ENCODE results near the gene LMTK2.
"Not testable (repeated sequence)": the region's sequence is repeated elsewhere in the genome, so short reads cannot be mapped to it uniquely, and the experiment has no call there.

Gene LMTK2

GRCh38 chr7:98215561-98216495, 109.2 kb downstream of the LMTK2 start:
- no peak overlapping the region for H3K9ac ChIP-seq (ENCODE audit: insufficient read length, low read depth)
- H3K4me3 ChIP-seq (ENCODE audit: insufficient read length, low read depth), result no peak overlapping the region
- DNase-seq (ENCODE audit: low read depth, low spot score), result no peak
- H3K4me1 ChIP-seq (ENCODE audit: insufficient read depth, insufficient read length), result peaks cover 3% of the 10 kb centered on the region
- H3K9me3 ChIP-seq (ENCODE audit: insufficient read depth, low read length), result no peaks in the 10 kb centered on the region
- TF ChIP-seq SUZ12 (IDR thresholded peaks at IDR 0.05; ENCODE audit: extremely low read depth, insufficient read depth, insufficient read length), result no peak
- no peaks in the 10 kb centered on the region for H3K27me3 ChIP-seq (ENCODE audit: insufficient read depth, insufficient read length)
- no peaks in the 10 kb centered on the region for H3K36me3 ChIP-seq (ENCODE audit: insufficient read depth, insufficient read length, low read length)

GRCh38 chr7:98216941-98217622, 110.4 kb downstream of the LMTK2 start:
- H3K4me3 ChIP-seq (ENCODE audit: insufficient read length, low read depth), result no peak overlapping the region
- H3K36me3 ChIP-seq (ENCODE audit: insufficient read depth, insufficient read length, low read length), result no peaks in the 10 kb centered on the region
- H3K9me3 ChIP-seq (ENCODE audit: insufficient read depth, low read length), result no peaks in the 10 kb centered on the region
- no peak overlapping the region for H3K9ac ChIP-seq (ENCODE audit: insufficient read length, low read depth)
- no peak for DNase-seq (ENCODE audit: low read depth, low spot score)
- no peaks in the 10 kb centered on the region for H3K27me3 ChIP-seq (ENCODE audit: insufficient read depth, insufficient read length)
- no peak for TF ChIP-seq SUZ12 (IDR thresholded peaks at IDR 0.05; ENCODE audit: extremely low read depth, insufficient read depth, insufficient read length)
- TF ChIP-seq ZNF274 (IDR thresholded peaks at IDR 0.05; ENCODE audit: low read depth, low read length), result no peak
- no peak for TF ChIP-seq YY1 (IDR thresholded peaks at IDR 0.05; ENCODE audit: insufficient read depth, insufficient read length)
- peaks cover 3% of the 10 kb centered on the region for H3K4me1 ChIP-seq (ENCODE audit: insufficient read depth, insufficient read length)

GRCh38 chr7:98217623-98218582, 111.2 kb downstream of the LMTK2 start:
- H3K4me1 ChIP-seq (ENCODE audit: insufficient read depth, insufficient read length), result no peaks in the 10 kb centered on the region
- TF ChIP-seq SUZ12 (IDR thresholded peaks at IDR 0.05; ENCODE audit: extremely low read depth, insufficient read depth, insufficient read length) (no peak), YY1 (IDR thresholded peaks at IDR 0.05; ENCODE audit: insufficient read depth, insufficient read length) (no peak), ZNF274 (IDR thresholded peaks at IDR 0.05; ENCODE audit: low read depth, low read length) (no peak)
- H3K4me3 ChIP-seq (ENCODE audit: insufficient read length, low read depth), result no peak overlapping the region
- no peaks in the 10 kb centered on the region for H3K27me3 ChIP-seq (ENCODE audit: insufficient read depth, insufficient read length)
- no peaks in the 10 kb centered on the region for H3K36me3 ChIP-seq (ENCODE audit: insufficient read depth, insufficient read length, low read length)
- DNase-seq (ENCODE audit: low read depth, low spot score), result no peak
- no peaks in the 10 kb centered on the region for H3K9me3 ChIP-seq (ENCODE audit: insufficient read depth, low read length)
- H3K9ac ChIP-seq (ENCODE audit: insufficient read length, low read depth), result no peak overlapping the region

GRCh38 chr7:98219382-98219781, 112.7 kb downstream of the LMTK2 start:
- not testable (repeated sequence) for H3K9ac ChIP-seq (ENCODE audit: insufficient read length, low read depth); H3K36me3 ChIP-seq (ENCODE audit: insufficient read depth, insufficient read length, low read length); H3K27me3 ChIP-seq (ENCODE audit: insufficient read depth, insufficient read length); DNase-seq (ENCODE audit: low read depth, low spot score); H3K4me3 ChIP-seq (ENCODE audit: insufficient read length, low read depth); H3K9me3 ChIP-seq (ENCODE audit: insufficient read depth, low read length); H3K4me1 ChIP-seq (ENCODE audit: insufficient read depth, insufficient read length)

GRCh38 chr7:98221611-98222532, 115.2 kb downstream of the LMTK2 start:
- H3K4me3 ChIP-seq (ENCODE audit: insufficient read length, low read depth), result no peak overlapping the region
- no peaks in the 10 kb centered on the region for H3K36me3 ChIP-seq (ENCODE audit: insufficient read depth, insufficient read length, low read length)
- H3K27me3 ChIP-seq (ENCODE audit: insufficient read depth, insufficient read length), result no peaks in the 10 kb centered on the region
- TF ChIP-seq ZNF274 (IDR thresholded peaks at IDR 0.05; ENCODE audit: low read depth, low read length) (no peak), YY1 (IDR thresholded peaks at IDR 0.05; ENCODE audit: insufficient read depth, insufficient read length) (no peak), SUZ12 (IDR thresholded peaks at IDR 0.05; ENCODE audit: extremely low read depth, insufficient read depth, insufficient read length) (no peak)
- no peak for DNase-seq (ENCODE audit: low read depth, low spot score)
- H3K9me3 ChIP-seq (ENCODE audit: insufficient read depth, low read length), result no peaks in the 10 kb centered on the region
- peaks cover 3% of the 10 kb centered on the region for H3K4me1 ChIP-seq (ENCODE audit: insufficient read depth, insufficient read length)
- H3K9ac ChIP-seq (ENCODE audit: insufficient read length, low read depth), result no peak overlapping the region

- Histone ChIP-seq H3K9me3 (ENCODE audit: insufficient read depth, low read length) (no peaks in the 10 kb centered on the region), H3K4me3 (ENCODE audit: insufficient read length, low read depth) (no peak overlapping the region), H3K27me3 (ENCODE audit: insufficient read depth, insufficient read length) (no peaks in the 10 kb centered on the region), H3K36me3 (ENCODE audit: insufficient read depth, insufficient read length, low read length) (no peaks in the 10 kb centered on the region), H3K9ac (ENCODE audit: insufficient read length, low read depth) (no peak overlapping the region), H3K4me1 (ENCODE audit: insufficient read depth, insufficient read length) (peaks cover 3% of the 10 kb centered on the region)
- no peak for TF ChIP-seq YY1 (IDR thresholded peaks at IDR 0.05; ENCODE audit: insufficient read depth, insufficient read length)
- TF ChIP-seq ZNF274 (IDR thresholded peaks at IDR 0.05; ENCODE audit: low read depth, low read length), result no peak
- TF ChIP-seq SUZ12 (IDR thresholded peaks at IDR 0.05; ENCODE audit: extremely low read depth, insufficient read depth, insufficient read length), result no peak
- DNase-seq (ENCODE audit: low read depth, low spot score), result no peak
Observed at GRCh38 chr7:98222533-98223195, 116.0 kb downstream of the LMTK2 start.
